Tibial artery (tissue), 4 donors: Measurements from ENCODE around the gene WNT9A.

Source experiments
- DNase-seq, 2 donors: peaks; one replicate each; pipeline ENCODE4 v3.0.0-alpha.2; 2019
- H3K27ac ChIP-seq, 2 donors: fragments of 200-600 bp; sonication (generic) in 1 of 2; 1 replicate in 1 of 2; 2 replicates in 1 of 2; pipeline ENCODE4 v1.5.1; 2018 to 2019; ENCODE audit warnings: mild to moderate bottlenecking in 1 of 2
- H3K27me3 ChIP-seq, 2 donors: fragments of 200-600 bp; sonication (generic) in 1 of 2; one replicate each; pipeline versions ENCODE4 v1.5.1 to v1.6.0; 2016 to 2019
- H3K36me3 ChIP-seq, 3 donors: fragments of 200-600 bp; sonication (generic) in 2 of 3; one replicate each; pipeline ENCODE4 v1.5.1; 2016 to 2019; ENCODE audit warnings: mild to moderate bottlenecking in 2 of 3
- H3K4me1 ChIP-seq, 4 donors: fragments of 200-600 bp; sonication (generic) in 2 of 4; 1 replicate in 3 of 4; 2 replicates in 1 of 4; pipeline ENCODE4 v1.5.1; 2016 to 2019
- H3K4me3 ChIP-seq, 2 donors: fragments of 200-600 bp; sonication (generic) in 1 of 2; 1 replicate in 1 of 2; 2 replicates in 1 of 2; pipeline ENCODE4 v1.5.1; 2018 to 2019; ENCODE audit warnings: mild to moderate bottlenecking in 2 of 2
- H3K9me3 ChIP-seq, 3 donors: fragments of 200-600 bp; sonication (generic) in 1 of 3; one replicate each; pipeline ENCODE4 v1.5.1; 2016 to 2019
- intact Hi-C: fragments of 100-400 bp; cut with DNase I; formaldehyde crosslinking; loops from one replicate; pipeline ENCODE4 v1.15.0; 2023; ENCODE audit warnings: low total_unique reads
- TF ChIP-seq, protein P1 (sequence below), 2 experiments: fragments of 200-600 bp in 1 of 2; fragments of 450-650 bp in 1 of 2; IDR thresholded peaks; one replicate each; pipeline ENCODE4 v1.5.1; 2017 to 2019; ENCODE audit warnings: antibody characterized with exemption in 2 of 2, mild to moderate bottlenecking in 1 of 2, moderate library complexity in 1 of 2

WNT9A gene

DNA sequence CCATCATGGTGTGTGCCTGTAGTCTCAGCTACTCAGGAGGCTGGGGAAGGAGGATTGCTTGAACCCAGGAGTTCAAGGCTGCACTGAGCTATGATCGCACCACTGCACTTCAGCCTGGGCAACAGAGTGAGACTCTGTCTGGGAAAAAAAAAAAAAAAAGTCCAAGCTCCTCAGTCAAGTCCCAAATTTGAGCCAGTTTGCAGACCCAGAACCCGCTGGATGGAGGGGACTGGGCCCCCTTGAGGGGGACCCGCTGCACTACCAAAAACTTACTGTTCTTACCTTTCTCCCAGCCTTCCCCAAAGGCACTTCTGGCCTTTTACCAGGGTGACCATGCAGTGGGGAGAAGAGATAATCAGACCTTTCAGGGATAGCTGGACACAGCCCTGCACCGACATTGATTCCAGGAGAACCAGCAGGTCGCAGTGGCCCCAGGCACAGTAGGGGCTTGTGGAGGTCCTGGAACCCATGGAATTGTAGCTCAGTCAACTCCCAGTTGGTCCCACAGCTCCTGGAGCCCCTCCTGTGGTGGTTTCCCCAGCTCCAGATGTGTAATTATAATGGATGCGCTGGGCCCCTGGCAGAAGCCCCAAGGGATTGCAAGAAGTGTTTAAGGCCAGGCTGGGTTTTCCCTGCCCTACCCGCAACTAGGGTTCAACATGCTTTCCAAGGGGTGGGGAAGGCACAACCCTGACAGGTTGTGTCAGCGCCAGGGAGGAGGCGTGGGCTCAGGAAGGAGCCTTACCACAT is 4.1 kb upstream of the WNT9A start:
- TF ChIP-seq, protein P1, sequence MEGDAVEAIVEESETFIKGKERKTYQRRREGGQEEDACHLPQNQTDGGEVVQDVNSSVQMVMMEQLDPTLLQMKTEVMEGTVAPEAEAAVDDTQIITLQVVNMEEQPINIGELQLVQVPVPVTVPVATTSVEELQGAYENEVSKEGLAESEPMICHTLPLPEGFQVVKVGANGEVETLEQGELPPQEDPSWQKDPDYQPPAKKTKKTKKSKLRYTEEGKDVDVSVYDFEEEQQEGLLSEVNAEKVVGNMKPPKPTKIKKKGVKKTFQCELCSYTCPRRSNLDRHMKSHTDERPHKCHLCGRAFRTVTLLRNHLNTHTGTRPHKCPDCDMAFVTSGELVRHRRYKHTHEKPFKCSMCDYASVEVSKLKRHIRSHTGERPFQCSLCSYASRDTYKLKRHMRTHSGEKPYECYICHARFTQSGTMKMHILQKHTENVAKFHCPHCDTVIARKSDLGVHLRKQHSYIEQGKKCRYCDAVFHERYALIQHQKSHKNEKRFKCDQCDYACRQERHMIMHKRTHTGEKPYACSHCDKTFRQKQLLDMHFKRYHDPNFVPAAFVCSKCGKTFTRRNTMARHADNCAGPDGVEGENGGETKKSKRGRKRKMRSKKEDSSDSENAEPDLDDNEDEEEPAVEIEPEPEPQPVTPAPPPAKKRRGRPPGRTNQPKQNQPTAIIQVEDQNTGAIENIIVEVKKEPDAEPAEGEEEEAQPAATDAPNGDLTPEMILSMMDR (IDR thresholded peaks at IDR 0.05), result no peak
- no peak overlapping the region for H3K4me3 ChIP-seq
- peak in 1 of 2 donors; percentile 12 for DNase-seq
- H3K27ac ChIP-seq, result no peak overlapping the region
- H3K9me3 ChIP-seq, result peaks cover 0 to 9% (median 4%) of the 10 kb centered on the region in 3 donors
- H3K36me3 ChIP-seq, result no peaks in the 10 kb centered on the region
- peaks cover 0 to 21% (median 15%) of the 10 kb centered on the region in 4 donors for H3K4me1 ChIP-seq
- H3K27me3 ChIP-seq, result peaks cover 0 to 50% of the 10 kb centered on the region in 2 donors
- intact Hi-C loops, result no loop called here

DNA sequence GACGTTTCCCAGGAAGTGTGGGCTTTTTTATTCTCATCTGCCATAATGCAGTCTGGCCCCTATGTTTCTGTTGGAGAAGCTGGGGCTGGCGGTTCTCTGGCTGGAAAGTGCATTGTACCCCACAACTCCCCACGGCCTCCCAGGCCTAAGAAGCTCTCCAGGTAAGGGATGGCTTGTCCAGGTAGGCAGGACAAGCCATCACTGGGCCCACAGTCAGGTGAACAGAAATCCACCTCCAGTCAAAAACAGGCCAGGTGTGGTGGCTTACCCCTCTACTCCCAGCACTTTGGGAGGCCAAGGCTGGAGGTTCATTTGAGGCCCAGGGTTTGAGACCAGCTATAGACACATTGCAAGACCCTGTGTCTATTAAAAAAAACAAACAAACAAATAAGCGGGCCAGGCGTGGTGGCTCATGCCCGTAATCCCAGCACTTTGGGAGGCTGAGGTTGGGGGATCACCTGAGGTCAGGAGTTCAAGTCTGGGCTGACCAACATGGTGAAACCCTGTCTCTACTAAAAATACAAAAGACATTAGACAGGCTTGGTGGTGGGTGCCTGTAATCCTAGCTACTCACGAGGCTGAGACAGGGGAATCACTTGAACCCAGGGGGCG is 3.1 kb upstream of the WNT9A start:
- DNase-seq, result peak in 1 of 2 donors; percentile 28
- Histone ChIP-seq H3K27me3 (peaks cover 0 to 58% of the 10 kb centered on the region in 2 donors), H3K27ac (no peak overlapping the region), H3K4me1 (peaks cover 0 to 30% (median 23%) of the 10 kb centered on the region in 4 donors), H3K9me3 (peaks cover 0 to 4% (median 2%) of the 10 kb centered on the region in 3 donors), H3K36me3 (no peaks in the 10 kb centered on the region), H3K4me3 (no peak overlapping the region)
- TF ChIP-seq, protein P1 (IDR thresholded peaks at IDR 0.05), result no peak
- intact Hi-C loops, result no loop called here

DNA sequence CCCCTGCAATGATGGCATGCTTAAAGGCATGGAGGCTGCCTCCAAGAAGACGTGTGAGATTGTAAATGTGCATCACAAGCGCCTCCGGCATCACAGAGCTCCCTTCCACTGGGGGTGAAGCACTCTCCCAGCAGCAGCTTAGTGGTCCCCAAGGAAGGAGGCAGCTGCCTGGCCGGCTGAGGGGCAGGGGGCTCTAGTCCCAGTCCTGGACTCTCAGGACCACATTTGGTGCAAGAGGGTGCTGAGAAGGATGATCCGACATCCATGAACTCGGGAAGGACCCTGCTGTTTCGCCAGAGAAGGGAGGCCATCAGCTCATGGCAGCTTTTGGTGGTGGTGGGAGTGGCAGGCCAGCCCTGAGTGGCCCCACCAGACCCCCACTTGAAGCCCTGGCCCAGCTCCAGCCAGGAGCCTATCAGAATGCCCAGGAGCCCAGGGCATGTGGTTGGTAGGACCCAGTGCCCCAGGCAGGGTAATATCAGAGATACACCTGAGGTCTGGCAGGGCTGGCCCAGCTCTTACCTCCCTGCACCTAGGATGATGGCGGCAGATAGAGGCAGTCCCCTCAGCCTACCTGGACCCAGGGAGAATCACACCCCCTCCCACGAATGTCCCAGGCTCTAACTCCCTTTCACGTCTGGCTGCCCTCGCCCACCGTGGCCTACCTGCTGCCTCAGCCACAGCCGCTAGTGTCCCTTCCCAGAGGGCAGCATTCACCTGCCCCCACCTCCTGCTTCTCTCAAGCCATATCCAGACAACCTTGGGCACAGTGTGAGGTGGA is 2.4 kb upstream of the WNT9A start:
- intact Hi-C loops, result loop anchor here (5.0 to 10.0 kb wide), 2 partner anchors 188 to 465 kb away; no protein-coding TSS in a partner anchor

DNA sequence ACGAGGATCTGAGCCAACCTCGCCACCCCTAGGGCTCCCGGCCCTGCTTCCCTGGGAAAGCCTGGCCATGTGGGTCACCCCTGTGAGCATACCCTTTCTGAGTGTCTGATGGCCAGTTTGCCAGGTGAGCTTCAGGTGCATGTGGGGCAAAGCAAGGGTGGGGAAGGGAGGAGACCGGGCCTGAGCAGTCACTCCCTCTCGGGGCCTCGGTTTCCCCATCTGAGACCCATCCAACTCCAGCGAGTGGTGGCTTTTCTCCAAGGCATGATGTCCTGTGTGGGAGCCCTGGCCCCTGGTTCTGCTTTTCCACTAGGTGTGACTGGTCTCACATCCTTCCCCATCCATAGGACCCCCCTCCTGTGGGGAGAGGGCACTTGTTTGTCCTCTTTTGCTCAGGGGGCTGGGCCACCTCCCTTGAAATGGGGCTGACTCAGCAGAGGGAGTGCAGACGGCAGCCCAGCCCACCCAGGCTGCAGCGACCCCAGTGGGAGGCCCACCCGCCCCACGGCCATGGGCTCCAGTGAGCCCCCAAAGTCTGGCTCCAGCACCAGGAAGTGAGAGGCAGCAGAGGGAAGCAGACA is 1.7 kb upstream of the WNT9A start:
- peak in 1 of 2 donors; percentile 61 for DNase-seq

More for the DNA sequence above, 2.4 kb upstream of the WNT9A start:
- TF ChIP-seq, protein P1 (IDR thresholded peaks at IDR 0.05), result no peak
- Histone ChIP-seq H3K36me3 (no peaks in the 10 kb centered on the region), H3K9me3 (peaks cover 0 to 4% (median 0%) of the 10 kb centered on the region in 3 donors), H3K4me3 (no peak overlapping the region), H3K4me1 (peaks cover 0 to 37% (median 26%) of the 10 kb centered on the region in 4 donors), H3K27ac (no peak overlapping the region), H3K27me3 (peaks cover 0 to 65% of the 10 kb centered on the region in 2 donors)
- peak in 1 of 2 donors; percentile 55 for DNase-seq

More for the DNA sequence above, 1.7 kb upstream of the WNT9A start:
- H3K27me3 ChIP-seq, result peaks cover 0 to 68% of the 10 kb centered on the region in 2 donors
- no peaks in the 10 kb centered on the region for H3K36me3 ChIP-seq
- TF ChIP-seq, protein P1 (IDR thresholded peaks at IDR 0.05), result no peak
- H3K4me1 ChIP-seq, result peaks cover 0 to 42% (median 26%) of the 10 kb centered on the region in 4 donors
- no peak overlapping the region for H3K27ac ChIP-seq
- peaks cover 0 to 2% (median 0%) of the 10 kb centered on the region in 3 donors for H3K9me3 ChIP-seq
- H3K4me3 ChIP-seq, result no peak overlapping the region
- intact Hi-C loops, result loop anchor here (5.0 to 10.0 kb wide), 2 partner anchors 187 to 465 kb away; no protein-coding TSS in a partner anchor
